SK-N-SH (cell line): Measurements from ENCODE around the gene ZNF335. TPM values are rescaled to one million over a fixed set of nuclear protein-coding genes. Genes with fewer than 3 reads are reported as not detected.

ENCODE experiments used
- CTCF ChIA-PET: fragments of 300-600, 350-600 bp; formaldehyde crosslinking; extraction: SDS; loops from one replicate; lab custom pipeline; 2021; lab: Yijun Ruan, JAX
- POLR2A ChIA-PET: fragments of 350-600 bp; sonication (Branson Sonifier 250); formaldehyde crosslinking; extraction: SDS; loops from one replicate; lab custom pipeline; 2020; ENCODE audit warnings: antibody characterized with exemption, inconsistent platforms; lab: Yijun Ruan, JAX
- DNase-seq: peaks from one replicate; pipeline ENCODE4 v3.0.0; 2012
- H2AFZ ChIP-seq: fragments of 200-600 bp; sonication (generic); 2 replicates; pipeline ENCODE4 v1.8.1; 2016; ENCODE audit warnings: antibody characterized with exemption, mild to moderate bottlenecking, low read depth
- H3F3A ChIP-seq: fragments of 200-600 bp; sonication (generic); replicated peaks from 2 replicates; pipeline ENCODE3; 2016; ENCODE audit warnings: antibody characterized with exemption, mild to moderate bottlenecking; ENCODE audit not compliant: insufficient read depth
- H3K27ac ChIP-seq, 2 experiments: fragments of 200-500 bp in 1 of 2; fragments of 200-600 bp in 1 of 2; sonication (Bioruptor generic) in 1 of 2; sonication (generic), shearing (Covaris generic) in 1 of 2; 2 replicates each; pipeline versions ENCODE4 v1.5.1 to v1.6.1; 2014 to 2016; ENCODE audit warnings: low read depth in 2 of 2, inconsistent platforms in 1 of 2, low read length in 1 of 2, mild to moderate bottlenecking in 1 of 2, mixed read lengths in 1 of 2
- H3K27me3 ChIP-seq: fragments of 200-600 bp; sonication (generic), shearing (Covaris generic); 2 replicates; pipeline ENCODE4 v1.6.1; 2016; ENCODE audit warnings: mixed run types; ENCODE audit not compliant: insufficient read depth
- H3K36me3 ChIP-seq, 2 experiments: fragments of 200-500 bp in 1 of 2; fragments of 200-600 bp in 1 of 2; sonication (Bioruptor generic) in 1 of 2; sonication (generic) in 1 of 2; replicated peaks in 1 of 2; 2 replicates each; pipeline versions ENCODE3 to v1.5.1; 2014 to 2016; ENCODE audit warnings: low read length in 1 of 2, mild to moderate bottlenecking in 1 of 2; ENCODE audit not compliant: insufficient read depth in 2 of 2, control insufficient read depth in 1 of 2
- H3K4me1 ChIP-seq, 2 experiments: fragments of 200-500 bp in 1 of 2; fragments of 200-600 bp in 1 of 2; sonication (Bioruptor generic) in 1 of 2; sonication (generic), shearing (Covaris generic) in 1 of 2; 2 replicates each; pipeline versions ENCODE4 v1.5.1 to v1.6.1; 2014 to 2016; ENCODE audit warnings: low read depth in 1 of 2, low read length in 1 of 2, mixed run types in 1 of 2; ENCODE audit not compliant: insufficient read depth in 2 of 2, control insufficient read depth in 1 of 2
- H3K4me2 ChIP-seq: fragments of 200-600 bp; sonication (generic), shearing (Covaris generic); 2 replicates; pipeline ENCODE4 v1.6.1; 2017; ENCODE audit warnings: mixed run types
- H3K4me3 ChIP-seq, 2 experiments: fragments of 200-500 bp in 1 of 2; fragments of 200-600 bp in 1 of 2; sonication (Bioruptor generic) in 1 of 2; sonication (generic), shearing (Covaris generic) in 1 of 2; 2 replicates each; pipeline versions ENCODE4 v1.5.1 to v1.8.1; 2014 to 2016; ENCODE audit warnings: low read depth in 2 of 2, inconsistent platforms in 1 of 2, low read length in 1 of 2, mild to moderate bottlenecking in 1 of 2, mixed read lengths in 1 of 2, moderate library complexity in 1 of 2
- H3K79me2 ChIP-seq: fragments of 200-600 bp; sonication (generic); 2 replicates; pipeline ENCODE4 v1.8.1; 2017; ENCODE audit warnings: mild to moderate bottlenecking; ENCODE audit not compliant: insufficient read depth
- H3K9ac ChIP-seq: fragments of 200-600 bp; sonication (generic); 2 replicates; pipeline ENCODE4 v1.6.1; 2017; ENCODE audit warnings: mixed run types
- H3K9me2 ChIP-seq: fragments of 200-600 bp; sonication (generic); 2 replicates; pipeline ENCODE4 v1.6.1; 2017; ENCODE audit warnings: mixed run types
- H3K9me3 ChIP-seq: fragments of 200-600 bp; sonication (generic); 2 replicates; pipeline ENCODE4 v1.6.1; 2017; ENCODE audit warnings: mixed run types, mild to moderate bottlenecking, moderate library complexity
- H4K20me1 ChIP-seq: fragments of 200-600 bp; sonication (generic); 2 replicates; pipeline ENCODE4 v1.6.1; 2017; ENCODE audit warnings: mild to moderate bottlenecking, mixed run types; ENCODE audit not compliant: insufficient read depth
- CHD2 ChIP-seq: fragments of 150-350 bp; IDR thresholded peaks from 2 replicates; pipeline ENCODE4 v1.6.1; 2018; ENCODE audit warnings: low read length; ENCODE audit not compliant: partially characterized antibody
- EZH2phosphoT487 ChIP-seq: fragments of 200-600 bp; sonication (generic); IDR thresholded peaks from 2 replicates; pipeline ENCODE4 v1.6.1; 2017; ENCODE audit warnings: low read depth, mixed run types, mild to moderate bottlenecking, antibody characterized with exemption, moderate library complexity, borderline replicate concordance
- FOXJ3 ChIP-seq: sonication (generic); formaldehyde crosslinking; IDR thresholded peaks from 2 replicates; pipeline ENCODE4 v1.5.1; 2020; ENCODE audit warnings: mild to moderate bottlenecking, missing genetic modification reagents
- GATA2 ChIP-seq: sonication (generic); formaldehyde crosslinking; IDR thresholded peaks from 2 replicates; pipeline ENCODE4 v1.5.0; 2020; ENCODE audit warnings: mild to moderate bottlenecking, missing genetic modification reagents
- JUND ChIP-seq: IDR thresholded peaks from 2 replicates; pipeline ENCODE4 v1.4.0; 2012
- RFX5 ChIP-seq: IDR thresholded peaks from 2 replicates; pipeline ENCODE4 v1.6.1; 2012; ENCODE audit warnings: mild to moderate bottlenecking, improper control_type of control experiment, low read length
- RXRA ChIP-seq: IDR thresholded peaks from 2 replicates; pipeline ENCODE4 v1.4.0; 2012; ENCODE audit warnings: low read depth, mild to moderate bottlenecking, borderline replicate concordance
- TCF12 ChIP-seq: IDR thresholded peaks from 2 replicates; pipeline ENCODE4 v1.4.0; 2012
- TEAD4 ChIP-seq: IDR thresholded peaks from 2 replicates; pipeline ENCODE4 v1.4.0; 2012; ENCODE audit warnings: mild to moderate bottlenecking, borderline replicate concordance; ENCODE audit not compliant: insufficient read depth
- WGBS: methylation state at CpG from one replicate; pipeline ENCODE4 v1.1.6; 2017; ENCODE audit warnings: low lambda C conversion rate; 5-methylcytosine and 5-hydroxymethylcytosine counted together
- polyA plus RNA-seq, 3 experiments: library from polyadenylated mRNA; depleted of rRNA; stranded (reverse); fragments of >200 nt; gene quantifications; 2 replicates each; pipeline ENCODE4 v1.2.3, GENCODE V29; 2012
- TF ChIP-seq, protein P1 (sequence below): fragments of 150-350 bp; IDR thresholded peaks from 2 replicates; pipeline ENCODE4 v1.6.1; 2016; ENCODE audit warnings: mild to moderate bottlenecking, low read depth, low read length
- TF ChIP-seq, protein P2 (sequence below): IDR thresholded peaks from 2 replicates; pipeline ENCODE4; 2012
- TF ChIP-seq, protein P3 (sequence below): IDR thresholded peaks from 2 replicates; pipeline ENCODE4 v1.4.0; 2012; ENCODE audit warnings: low read depth, borderline replicate concordance

Gene ZNF335
- polyA plus RNA-seq, 1 of the 3 experiments (the other 2 are of a cell fraction): 11.7 TPM

DNA sequence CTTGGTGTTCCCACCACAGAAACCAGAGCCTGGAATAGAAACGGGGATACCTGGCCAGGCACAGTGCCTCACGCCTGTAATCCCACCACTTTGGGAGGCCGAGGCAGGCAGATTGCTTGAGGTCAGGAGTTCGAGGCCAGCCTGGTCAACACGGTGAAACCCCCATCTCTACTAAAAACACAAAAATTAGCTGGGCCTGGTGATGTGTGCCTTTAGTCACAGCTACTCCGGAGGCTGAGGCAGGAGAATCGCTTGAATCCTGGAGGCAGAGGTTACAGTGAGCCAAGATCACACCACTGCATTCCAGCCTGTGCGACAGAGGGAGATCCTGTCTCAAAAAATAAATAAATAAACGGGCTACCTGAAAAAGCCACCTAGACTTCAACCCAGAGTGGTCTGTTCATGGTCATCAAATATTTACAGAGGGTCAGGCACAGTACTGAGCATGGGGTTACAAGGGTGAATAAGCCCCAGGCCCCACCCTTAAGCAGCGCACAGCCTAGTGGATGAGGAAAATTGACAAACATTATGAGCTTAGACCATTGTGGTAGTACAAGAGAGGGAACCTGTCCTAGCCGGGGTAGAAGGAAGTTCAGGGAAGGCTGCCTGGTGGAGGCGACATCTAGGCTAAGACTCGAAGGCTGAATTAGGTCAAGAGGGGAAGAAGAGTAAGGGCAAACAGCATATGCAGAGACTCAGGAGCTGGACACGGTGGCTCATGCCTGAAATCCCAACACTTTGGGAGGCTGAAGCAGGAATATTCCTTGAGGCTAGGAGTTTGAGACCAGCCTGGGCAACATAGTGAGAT lies 44.7 kb downstream of the ZNF335 start (continued):
- TF ChIP-seq, protein P1, sequence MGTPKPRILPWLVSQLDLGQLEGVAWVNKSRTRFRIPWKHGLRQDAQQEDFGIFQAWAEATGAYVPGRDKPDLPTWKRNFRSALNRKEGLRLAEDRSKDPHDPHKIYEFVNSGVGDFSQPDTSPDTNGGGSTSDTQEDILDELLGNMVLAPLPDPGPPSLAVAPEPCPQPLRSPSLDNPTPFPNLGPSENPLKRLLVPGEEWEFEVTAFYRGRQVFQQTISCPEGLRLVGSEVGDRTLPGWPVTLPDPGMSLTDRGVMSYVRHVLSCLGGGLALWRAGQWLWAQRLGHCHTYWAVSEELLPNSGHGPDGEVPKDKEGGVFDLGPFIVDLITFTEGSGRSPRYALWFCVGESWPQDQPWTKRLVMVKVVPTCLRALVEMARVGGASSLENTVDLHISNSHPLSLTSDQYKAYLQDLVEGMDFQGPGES: no peak
- TF ChIP-seq, protein P2, sequence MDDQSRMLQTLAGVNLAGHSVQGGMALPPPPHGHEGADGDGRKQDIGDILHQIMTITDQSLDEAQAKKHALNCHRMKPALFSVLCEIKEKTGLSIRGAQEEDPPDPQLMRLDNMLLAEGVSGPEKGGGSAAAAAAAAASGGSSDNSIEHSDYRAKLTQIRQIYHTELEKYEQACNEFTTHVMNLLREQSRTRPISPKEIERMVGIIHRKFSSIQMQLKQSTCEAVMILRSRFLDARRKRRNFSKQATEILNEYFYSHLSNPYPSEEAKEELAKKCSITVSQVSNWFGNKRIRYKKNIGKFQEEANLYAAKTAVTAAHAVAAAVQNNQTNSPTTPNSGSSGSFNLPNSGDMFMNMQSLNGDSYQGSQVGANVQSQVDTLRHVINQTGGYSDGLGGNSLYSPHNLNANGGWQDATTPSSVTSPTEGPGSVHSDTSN: no peak
- TF ChIP-seq GATA2: no peak
- TF ChIP-seq TCF12: no peak
- no peak for TF ChIP-seq RXRA
- no peak for TF ChIP-seq RFX5
- TF ChIP-seq CHD2: no peak
- TF ChIP-seq JUND: no peak
- no peak for TF ChIP-seq TEAD4

DNA sequence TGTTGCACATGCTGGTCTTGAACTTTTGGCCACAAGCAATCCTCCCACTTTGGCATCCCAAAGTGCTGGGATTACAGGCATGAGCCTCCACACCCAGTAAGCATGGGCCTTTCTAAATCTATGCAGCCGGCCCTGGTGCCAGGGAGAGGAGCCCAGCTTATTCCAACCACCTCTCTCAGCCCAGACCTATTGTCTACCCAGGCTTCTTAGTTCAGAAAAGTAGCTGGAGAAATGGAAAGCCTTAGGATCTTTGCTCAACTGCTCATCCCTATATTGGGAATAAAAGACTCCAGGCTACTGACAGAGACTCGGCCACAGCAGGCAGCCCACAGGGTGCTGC lies 45.3 kb downstream of the ZNF335 start:
- no peak overlapping the region for H3K4me2 ChIP-seq
- H3K27me3 ChIP-seq: no peaks in the 10 kb centered on the region
- peaks cover 9% of the 10 kb centered on the region for H3F3A ChIP-seq
- ChIA-PET CTCF (interaction anchor here (1.4 to 1.6 kb wide), 2 partner anchors 37 to 43 kb away, joined by 4 to 5 read pairs; no protein-coding TSS in a partner anchor), POLR2A (no interaction called here)
- peaks cover 0 to 4% of the 10 kb centered on the region in 2 experiments for H3K36me3 ChIP-seq
- H3K27ac ChIP-seq: no peak overlapping the region
- H4K20me1 ChIP-seq: no peaks in the 10 kb centered on the region
- TF ChIP-seq FOXJ3 (CRISPR knock-in tag): no peak
- no peak for TF ChIP-seq RFX5
- no peak for TF ChIP-seq GATA2
- TF ChIP-seq, protein P3, sequence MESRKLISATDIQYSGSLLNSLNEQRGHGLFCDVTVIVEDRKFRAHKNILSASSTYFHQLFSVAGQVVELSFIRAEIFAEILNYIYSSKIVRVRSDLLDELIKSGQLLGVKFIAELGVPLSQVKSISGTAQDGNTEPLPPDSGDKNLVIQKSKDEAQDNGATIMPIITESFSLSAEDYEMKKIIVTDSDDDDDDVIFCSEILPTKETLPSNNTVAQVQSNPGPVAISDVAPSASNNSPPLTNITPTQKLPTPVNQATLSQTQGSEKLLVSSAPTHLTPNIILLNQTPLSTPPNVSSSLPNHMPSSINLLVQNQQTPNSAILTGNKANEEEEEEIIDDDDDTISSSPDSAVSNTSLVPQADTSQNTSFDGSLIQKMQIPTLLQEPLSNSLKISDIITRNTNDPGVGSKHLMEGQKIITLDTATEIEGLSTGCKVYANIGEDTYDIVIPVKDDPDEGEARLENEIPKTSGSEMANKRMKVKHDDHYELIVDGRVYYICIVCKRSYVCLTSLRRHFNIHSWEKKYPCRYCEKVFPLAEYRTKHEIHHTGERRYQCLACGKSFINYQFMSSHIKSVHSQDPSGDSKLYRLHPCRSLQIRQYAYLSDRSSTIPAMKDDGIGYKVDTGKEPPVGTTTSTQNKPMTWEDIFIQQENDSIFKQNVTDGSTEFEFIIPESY: no peak
- no peak for TF ChIP-seq RXRA
- no peak for TF ChIP-seq EZH2phosphoT487
- no peak overlapping the region for H3K9ac ChIP-seq
- H3K4me1 ChIP-seq: no peaks in the 10 kb centered on the region
- H3K79me2 ChIP-seq: peaks cover 5% of the 10 kb centered on the region; the same call in 1 of the 2 replicates
- H3K9me2 ChIP-seq: no peaks in the 10 kb centered on the region
- no peak overlapping the region for H3K4me3 ChIP-seq
- WGBS: 89% methylated on average over 2 of the region's 2 CpGs
- no peaks in the 10 kb centered on the region for H3K9me3 ChIP-seq
- no peak overlapping the region for H2AFZ ChIP-seq
- DNase-seq: no peak
